ENCODE data around the gene CERT1.

CERT1 gene

GRCh38 chr5:75546830-75547229 lies 35.4 kb upstream of the CERT1 start:
- no peaks in the 10 kb centered on the region for H3K27me3 ChIP-seq (ENCODE audit: insufficient read depth, low read length, poor library complexity, severe bottlenecking)
- no peaks in the 10 kb centered on the region for H3K9me2 ChIP-seq (replicated peaks; ENCODE audit: low read depth, low read length)
- no peaks in the 10 kb centered on the region for H3K9me3 ChIP-seq (ENCODE audit: insufficient read depth, low read depth, low read length)
- H3K4me1 ChIP-seq (ENCODE audit: insufficient read depth, low read length, poor library complexity, severe bottlenecking) = no peaks in the 10 kb centered on the region
- H3K9ac ChIP-seq (ENCODE audit: low read depth, low read length, poor library complexity, severe bottlenecking) = no peak overlapping the region
- no peak for TF ChIP-seq CTCF (conservative IDR thresholded peaks at IDR 0.05; ENCODE audit: low read length)
- TF ChIP-seq EZH2phosphoT487 (IDR thresholded peaks at IDR 0.05; ENCODE audit: borderline replicate concordance) = no peak
- H3K36me3 ChIP-seq (ENCODE audit: insufficient read depth, low read length) = peaks cover 24% of the 10 kb centered on the region
- H3K4me3 ChIP-seq (ENCODE audit: low read length, poor library complexity, severe bottlenecking) = no peak overlapping the region
- no peak overlapping the region for H2AFZ ChIP-seq (ENCODE audit: low read length)
- H3F3A ChIP-seq (ENCODE audit: low read depth) = no peaks in the 10 kb centered on the region
- H3K4me2 ChIP-seq (ENCODE audit: low read depth, low read length, poor library complexity, severe bottlenecking) = no peak overlapping the region
- no peaks in the 10 kb centered on the region for H4K20me1 ChIP-seq (ENCODE audit: insufficient read depth, low read length, poor library complexity, severe bottlenecking)
- peaks cover 33% of the 10 kb centered on the region for H3K79me2 ChIP-seq (ENCODE audit: insufficient read depth, low read length)

GRCh38 chr5:75545131-75545530 lies 33.7 kb upstream of the CERT1 start:
- H3K4me3 ChIP-seq (ENCODE audit: low read length, poor library complexity, severe bottlenecking) = no peak overlapping the region
- no peak overlapping the region for H2AFZ ChIP-seq (ENCODE audit: low read length)
- no peak overlapping the region for H3K9ac ChIP-seq (ENCODE audit: low read depth, low read length, poor library complexity, severe bottlenecking)
- H3K36me3 ChIP-seq (ENCODE audit: insufficient read depth, low read length) = peaks cover 25% of the 10 kb centered on the region
- no peaks in the 10 kb centered on the region for H3K9me2 ChIP-seq (replicated peaks; ENCODE audit: low read depth, low read length)
- no peaks in the 10 kb centered on the region for H3F3A ChIP-seq (ENCODE audit: low read depth)
- H3K27me3 ChIP-seq (ENCODE audit: insufficient read depth, low read length, poor library complexity, severe bottlenecking) = no peaks in the 10 kb centered on the region
- H3K4me1 ChIP-seq (ENCODE audit: insufficient read depth, low read length, poor library complexity, severe bottlenecking) = no peaks in the 10 kb centered on the region
- H4K20me1 ChIP-seq (ENCODE audit: insufficient read depth, low read length, poor library complexity, severe bottlenecking) = no peaks in the 10 kb centered on the region
- H3K9me3 ChIP-seq (ENCODE audit: insufficient read depth, low read depth, low read length) = no peaks in the 10 kb centered on the region
- no peak overlapping the region for H3K4me2 ChIP-seq (ENCODE audit: low read depth, low read length, poor library complexity, severe bottlenecking)
- TF ChIP-seq CTCF (conservative IDR thresholded peaks at IDR 0.05; ENCODE audit: low read length) = no peak
- no peak for TF ChIP-seq EZH2phosphoT487 (IDR thresholded peaks at IDR 0.05; ENCODE audit: borderline replicate concordance)
- peaks cover 47% of the 10 kb centered on the region for H3K79me2 ChIP-seq (ENCODE audit: insufficient read depth, low read length)

- H3K4me2 ChIP-seq (ENCODE audit: low read depth, low read length, poor library complexity, severe bottlenecking) = no peak overlapping the region
- peaks cover 80% of the 10 kb centered on the region for H3K79me2 ChIP-seq (ENCODE audit: insufficient read depth, low read length)
- peaks cover 12% of the 10 kb centered on the region for H3K9me3 ChIP-seq (ENCODE audit: insufficient read depth, low read depth, low read length)
Measured at GRCh38 chr5:75538211-75538610, 26.8 kb upstream of the CERT1 start.

More at GRCh38 chr5:75538211-75538610, 26.8 kb upstream of the CERT1 start:
- Histone ChIP-seq H3K4me1 (ENCODE audit: insufficient read depth, low read length, poor library complexity, severe bottlenecking) (peaks cover 5% of the 10 kb centered on the region), H3K9me2 (replicated peaks; ENCODE audit: low read depth, low read length) (no peaks in the 10 kb centered on the region), H3K27me3 (ENCODE audit: insufficient read depth, low read length, poor library complexity, severe bottlenecking) (no peaks in the 10 kb centered on the region), H3K9ac (ENCODE audit: low read depth, low read length, poor library complexity, severe bottlenecking) (no peak overlapping the region), H3K36me3 (ENCODE audit: insufficient read depth, low read length) (peaks cover 12% of the 10 kb centered on the region; the same call in 1 of the 2 replicates), H3K4me3 (ENCODE audit: low read length, poor library complexity, severe bottlenecking) (no peak overlapping the region), H3F3A (ENCODE audit: low read depth) (no peaks in the 10 kb centered on the region), H2AFZ (ENCODE audit: low read length) (no peak overlapping the region), H4K20me1 (ENCODE audit: insufficient read depth, low read length, poor library complexity, severe bottlenecking) (no peaks in the 10 kb centered on the region)
- TF ChIP-seq EZH2phosphoT487 (IDR thresholded peaks at IDR 0.05; ENCODE audit: borderline replicate concordance) (no peak), CTCF (conservative IDR thresholded peaks at IDR 0.05; ENCODE audit: low read length) (no peak)
